Endothelial cell of umbilical vein (primary cell): Measurements from ENCODE around the gene TUSC2.

ENCODE experiments used
- EZH2 ChIP-seq: IDR thresholded peaks from 2 replicates; pipeline ENCODE4 v1.6.1; 2012; ENCODE audit warnings: borderline replicate concordance, low read depth, mild to moderate bottlenecking, moderate library complexity, low read length, inconsistent platforms; ENCODE audit not compliant: severe bottlenecking
- POLR2A ChIP-seq: IDR thresholded peaks from 2 replicates; pipeline ENCODE4 v1.6.1; 2012; ENCODE audit warnings: low read depth, mild to moderate bottlenecking, control low read depth, low read length
- POLR2AphosphoS5 ChIP-seq: IDR thresholded peaks from 2 replicates; pipeline ENCODE4 v1.6.1; 2012; ENCODE audit warnings: low read depth, mild to moderate bottlenecking, control low read depth, low read length, moderate library complexity; ENCODE audit not compliant: insufficient read depth
- TF ChIP-seq, protein P1 (sequence below), 2 donors: IDR thresholded peaks; 1 replicate in 1 of 2; 2 replicates in 1 of 2; pipeline ENCODE4 v1.5.1; 2011; ENCODE audit warnings: low read length in 2 of 2, mild to moderate bottlenecking in 2 of 2, moderate library complexity in 2 of 2, control low read depth in 1 of 2, inconsistent platforms in 1 of 2, low read depth in 1 of 2; ENCODE audit not compliant: insufficient read depth in 1 of 2; ENCODE audit errors: extremely low read depth in 1 of 2

DNA sequence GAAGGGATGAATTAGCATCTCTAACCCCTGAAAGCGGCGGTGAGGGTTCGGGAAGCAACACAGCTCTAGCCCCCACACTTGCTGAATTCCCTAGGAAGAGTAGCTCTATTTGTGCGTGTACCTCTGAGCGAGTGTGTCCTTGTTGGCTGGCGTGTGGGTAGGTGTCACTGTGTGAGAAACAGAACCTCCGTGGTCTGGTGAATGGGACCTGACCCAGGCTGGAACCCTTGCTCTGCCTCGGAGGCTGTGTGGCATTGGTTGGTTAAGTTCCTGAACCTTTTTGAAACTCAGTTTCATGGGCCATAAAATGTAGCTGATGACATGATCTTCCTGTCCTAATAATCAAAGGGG lies 31.7 kb upstream of the TUSC2 start:
- TF ChIP-seq POLR2A (no peak), EZH2 (no peak), POLR2AphosphoS5 (no peak)
- TF ChIP-seq, protein P1, sequence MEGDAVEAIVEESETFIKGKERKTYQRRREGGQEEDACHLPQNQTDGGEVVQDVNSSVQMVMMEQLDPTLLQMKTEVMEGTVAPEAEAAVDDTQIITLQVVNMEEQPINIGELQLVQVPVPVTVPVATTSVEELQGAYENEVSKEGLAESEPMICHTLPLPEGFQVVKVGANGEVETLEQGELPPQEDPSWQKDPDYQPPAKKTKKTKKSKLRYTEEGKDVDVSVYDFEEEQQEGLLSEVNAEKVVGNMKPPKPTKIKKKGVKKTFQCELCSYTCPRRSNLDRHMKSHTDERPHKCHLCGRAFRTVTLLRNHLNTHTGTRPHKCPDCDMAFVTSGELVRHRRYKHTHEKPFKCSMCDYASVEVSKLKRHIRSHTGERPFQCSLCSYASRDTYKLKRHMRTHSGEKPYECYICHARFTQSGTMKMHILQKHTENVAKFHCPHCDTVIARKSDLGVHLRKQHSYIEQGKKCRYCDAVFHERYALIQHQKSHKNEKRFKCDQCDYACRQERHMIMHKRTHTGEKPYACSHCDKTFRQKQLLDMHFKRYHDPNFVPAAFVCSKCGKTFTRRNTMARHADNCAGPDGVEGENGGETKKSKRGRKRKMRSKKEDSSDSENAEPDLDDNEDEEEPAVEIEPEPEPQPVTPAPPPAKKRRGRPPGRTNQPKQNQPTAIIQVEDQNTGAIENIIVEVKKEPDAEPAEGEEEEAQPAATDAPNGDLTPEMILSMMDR (IDR thresholded peaks at IDR 0.05; ENCODE audit: extremely low read depth in 1 of 2, insufficient read depth in 1 of 2, low read depth in 1 of 2, low read length in 2 of 2), result no peak
